HepG2 (cell line): ENCODE results near the gene LLGL2. TPM values are rescaled to one million over a fixed set of nuclear protein-coding genes. Genes with fewer than 3 reads are reported as not detected.
A peak's percentile ranks its signal among the peaks of the same experiment; 100 is the strongest.

Experiments
- ARNTL ChIP-seq: sonication (generic); formaldehyde crosslinking; IDR thresholded peaks from 2 replicates; pipeline ENCODE4 v1.4.0; 2020; ENCODE audit warnings: mild to moderate bottlenecking, missing genetic modification reagents
- DPF2 ChIP-seq: sonication (generic); formaldehyde crosslinking; IDR thresholded peaks from 2 replicates; pipeline ENCODE4 v1.4.0; 2020; ENCODE audit warnings: mild to moderate bottlenecking, low read depth, missing genetic modification reagents, borderline replicate concordance
- E2F5 ChIP-seq: sonication (generic); formaldehyde crosslinking; conservative IDR thresholded peaks from 2 replicates; pipeline ENCODE4 v1.4.0; 2020; ENCODE audit warnings: missing genetic modification reagents
- HMGXB4 ChIP-seq, 2 experiments: sonication (generic) in 1 of 2; formaldehyde crosslinking in 1 of 2; IDR thresholded peaks; 2 replicates each; pipeline versions ENCODE4 v1.4.0 to v1.6.1; 2018 to 2020; ENCODE audit warnings: missing genetic modification reagents in 2 of 2, borderline replicate concordance in 1 of 2, low read depth in 1 of 2, mild to moderate bottlenecking in 1 of 2, missing biosample characterization in 1 of 2
- HOXA3 ChIP-seq: sonication (generic); formaldehyde crosslinking; IDR thresholded peaks from 2 replicates; pipeline ENCODE4 v1.5.0; 2020; ENCODE audit warnings: missing genetic modification reagents
- KLF9 ChIP-seq: IDR thresholded peaks from 2 replicates; pipeline ENCODE4 v1.6.1; 2016; ENCODE audit warnings: low read depth
- MEF2D ChIP-seq: sonication (generic); formaldehyde crosslinking; IDR thresholded peaks from 2 replicates; pipeline ENCODE4 v1.5.1; 2020; ENCODE audit warnings: mild to moderate bottlenecking, missing genetic modification reagents
- PATZ1 ChIP-seq: sonication (generic); formaldehyde crosslinking; IDR thresholded peaks from 2 replicates; pipeline ENCODE4 v1.4.0; 2020; ENCODE audit warnings: missing genetic modification reagents
- POGZ ChIP-seq: sonication (generic); formaldehyde crosslinking; IDR thresholded peaks from 2 replicates; pipeline ENCODE4 v1.4.0; 2020; ENCODE audit warnings: mild to moderate bottlenecking, missing genetic modification reagents
- RCOR2 ChIP-seq: IDR thresholded peaks from 2 replicates; pipeline ENCODE4 v1.6.1; 2016; ENCODE audit warnings: missing biosample characterization, missing genetic modification reagents
- REPIN1 ChIP-seq: sonication (generic); formaldehyde crosslinking; IDR thresholded peaks from 2 replicates; pipeline ENCODE4 v1.8.0; 2022; ENCODE audit warnings: missing genetic modification reagents, low read depth, mild to moderate bottlenecking, borderline replicate concordance
- RFX1 ChIP-seq: fragments of 450-650 bp; IDR thresholded peaks from 2 replicates; pipeline ENCODE4 v1.6.1; 2017
- RFXANK ChIP-seq: IDR thresholded peaks from 2 replicates; pipeline ENCODE4 v1.6.1; 2016
- RORA ChIP-seq: sonication (generic); formaldehyde crosslinking; IDR thresholded peaks from 2 replicates; pipeline ENCODE4 v1.5.0; 2020; ENCODE audit warnings: mild to moderate bottlenecking, missing genetic modification reagents, moderate library complexity
- SALL2 ChIP-seq: sonication (generic); formaldehyde crosslinking; IDR thresholded peaks from 2 replicates; pipeline ENCODE4 v1.8.1; 2023; ENCODE audit warnings: mild to moderate bottlenecking, missing genetic modification reagents, inconsistent platforms
- SMARCE1 ChIP-seq: fragments of 450-650 bp; IDR thresholded peaks from 2 replicates; pipeline ENCODE4 v1.6.1; 2017; ENCODE audit warnings: borderline replicate concordance
- ZBTB20 ChIP-seq: sonication (generic); formaldehyde crosslinking; IDR thresholded peaks from 2 replicates; pipeline ENCODE4 v1.8.1; 2023; ENCODE audit warnings: missing genetic modification reagents, low read depth, mild to moderate bottlenecking, borderline replicate concordance
- ZBTB42 ChIP-seq: sonication (generic); formaldehyde crosslinking; IDR thresholded peaks from 2 replicates; pipeline ENCODE4 v1.5.0; 2020; ENCODE audit warnings: mild to moderate bottlenecking, missing genetic modification reagents
- ZKSCAN1 ChIP-seq: fragments of 150-350 bp; IDR thresholded peaks from 2 replicates; pipeline ENCODE4 v1.6.1; 2014; ENCODE audit warnings: low read length
- ZMYM2 ChIP-seq: sonication (generic); formaldehyde crosslinking; IDR thresholded peaks from 2 replicates; pipeline ENCODE4 v1.8.0; 2022; ENCODE audit warnings: mild to moderate bottlenecking, missing genetic modification reagents
- ZNF205 ChIP-seq: IDR thresholded peaks from 2 replicates; pipeline ENCODE4 v1.6.1; 2018; ENCODE audit warnings: missing biosample characterization, missing genetic modification reagents
- ZNF350 ChIP-seq: sonication (generic); formaldehyde crosslinking; IDR thresholded peaks from 2 replicates; pipeline ENCODE4 v1.4.0; 2020; ENCODE audit warnings: mild to moderate bottlenecking, low read depth, missing genetic modification reagents, borderline replicate concordance
- ZXDC ChIP-seq: sonication (generic); formaldehyde crosslinking; IDR thresholded peaks from 2 replicates; pipeline ENCODE4 v1.5.0; 2020; ENCODE audit warnings: mild to moderate bottlenecking, missing genetic modification reagents
- polyA plus RNA-seq, 8 experiments: library from polyadenylated mRNA; depleted of rRNA in 3 of 8; stranded (reverse) in 7 of 8; unstranded in 1 of 8; fragments of >200 nt; fragmentation: Illumina TruSeq in 4 of 8; extraction: Trizol in 4 of 8; gene quantifications; 2 replicates each; pipeline versions ENCODE4 v1.2.1 to v1.2.3, GENCODE V29; 2011 to 2016; ENCODE audit warnings: low read depth in 4 of 8, missing spikeins in 1 of 8, mixed read lengths in 1 of 8; ENCODE audit not compliant: insufficient read depth in 1 of 8
- total RNA-seq, 5 experiments: library from RNA; depleted of rRNA; stranded (reverse); fragments of >200 nt; fragmentation: Illumina TruSeq; extraction: Trizol; gene quantifications; 2 replicates each; pipeline ENCODE4 v1.2.3, GENCODE V29; 2016; ENCODE audit warnings: low read depth in 1 of 5

Gene LLGL2
- total and polyA plus RNA-seq, 2 of the 13 experiments (the other 11 are each of a cell fraction or from before 2014, with no cell fraction given) = 83.0 to 86.7 TPM

GRCh38 chr17:75516255-75516618 is 9.3 kb upstream of the LLGL2 start, which contains the start of gene TSEN54 (continued):
- TF ChIP-seq ZMYM2 (CRISPR knock-in tag) (no peak; the same call in 1 of the 2 replicates), MEF2D (peak; percentile 58; the same call in 1 of the 2 replicates), KLF9 (CRISPR knock-in tag) (no peak), RFXANK (CRISPR knock-in tag) (no peak), ZNF350 (CRISPR knock-in tag) (no peak; the same call in 1 of the 2 replicates), E2F5 (CRISPR knock-in tag) (peak; percentile 48; the same call in 1 of the 2 replicates), ARNTL (CRISPR knock-in tag) (no peak), ZNF205 (CRISPR knock-in tag) (no peak), PATZ1 (no peak; the same call in 1 of the 2 replicates), DPF2 (CRISPR knock-in tag) (no peak), REPIN1 (CRISPR knock-in tag) (no peak), HMGXB4 (CRISPR knock-in tag; IDR thresholded peaks at IDR 0.05; ENCODE audit: borderline replicate concordance in 1 of 2, low read depth in 1 of 2) (peak in 1 of 2 experiments; percentile 51; a peak in 1 of 4 replicates), SALL2 (CRISPR knock-in tag) (peak; percentile 20; the same call in 1 of the 2 replicates), RFX1 (no peak), ZKSCAN1 (no peak), RORA (CRISPR knock-in tag) (no peak), SMARCE1 (no peak), ZBTB20 (CRISPR knock-in tag) (no peak), ZBTB42 (CRISPR knock-in tag) (no peak), POGZ (CRISPR knock-in tag) (peak; percentile 63; the same call in 1 of the 2 replicates), ZXDC (CRISPR knock-in tag) (no peak), RCOR2 (CRISPR knock-in tag) (0 out of 2 replicates have a peak, but pooled peaks have one; percentile 22), HOXA3 (CRISPR knock-in tag) (peak; percentile 60; the same call in 1 of the 2 replicates)
